OCI-M1 (cell line): ENCODE results near the gene PRKX.
"Not testable (repeated sequence)": the region's sequence is repeated elsewhere in the genome, so short reads cannot be mapped to it uniquely, and the experiment has no call there.

Experiments
- DNase-seq: peaks from one replicate; lab custom pipeline; 2025; lab: John Stamatoyannopoulos, UW

Gene PRKX

GRCh38 chrX:3711331-3711917 is 2.0 kb downstream of the PRKX start:
- DNase-seq, result peak; percentile 39

GRCh38 chrX:3707673-3708274 is 5.7 kb downstream of the PRKX start:
- not testable (repeated sequence) for DNase-seq

- DNase-seq, result no peak
Observed at GRCh38 chrX:3706481-3706880, 7.0 kb downstream of the PRKX start.

- peak; percentile 0 for DNase-seq
Observed at GRCh38 chrX:3703251-3703650, 10.2 kb downstream of the PRKX start.

GRCh38 chrX:3702095-3702494 is 11.4 kb downstream of the PRKX start:
- not testable (repeated sequence) for DNase-seq

GRCh38 chrX:3701445-3701928 is 12.0 kb downstream of the PRKX start:
- DNase-seq, result peak; percentile 87

- DNase-seq, result peak; percentile 79
Observed at GRCh38 chrX:3699821-3700381, 13.5 kb downstream of the PRKX start.

GRCh38 chrX:3697701-3698279 is 15.7 kb downstream of the PRKX start:
- no peak for DNase-seq

- DNase-seq, result peak; percentile 35
Observed at GRCh38 chrX:3697220-3697684, 16.2 kb downstream of the PRKX start.

GRCh38 chrX:3695536-3695935 is 17.9 kb downstream of the PRKX start:
- DNase-seq, result peak; percentile 1

- DNase-seq, result no peak
Observed at GRCh38 chrX:3690140-3690539, 23.3 kb downstream of the PRKX start.

GRCh38 chrX:3683236-3683635 is 30.2 kb downstream of the PRKX start:
- DNase-seq, result not testable (repeated sequence)

- DNase-seq, result no peak
Observed at GRCh38 chrX:3680459-3680858, 33.0 kb downstream of the PRKX start.

- DNase-seq, result no peak
Observed at GRCh38 chrX:3679669-3680068, 33.8 kb downstream of the PRKX start.

GRCh38 chrX:3678328-3678727 is 35.1 kb downstream of the PRKX start:
- DNase-seq, result peak; percentile 3

GRCh38 chrX:3674881-3675280 is 38.6 kb downstream of the PRKX start:
- no peak for DNase-seq

- DNase-seq, result no peak
Observed at GRCh38 chrX:3669841-3670475, 43.5 kb downstream of the PRKX start.

- DNase-seq, result no peak
Observed at GRCh38 chrX:3666975-3667374, 46.5 kb downstream of the PRKX start.

- no peak for DNase-seq
Observed at GRCh38 chrX:3664921-3665320, 48.5 kb downstream of the PRKX start.

- DNase-seq, result peak; percentile 32
Observed at GRCh38 chrX:3663576-3664250, 49.7 kb downstream of the PRKX start.

- DNase-seq, result no peak
Observed at GRCh38 chrX:3659761-3660160, 53.7 kb downstream of the PRKX start.

- no peak for DNase-seq
Observed at GRCh38 chrX:3655181-3655580, 58.3 kb downstream of the PRKX start.
